ENCODE results near the gene PKM.

PKM gene

GRCh38 chr15:72199721-72200212, 31.2 kb downstream of the PKM start:
- peak; percentile 62 for DNase-seq

GRCh38 chr15:72199205-72199515, 31.8 kb downstream of the PKM start:
- DNase-seq: no peak

- DNase-seq: no peak
These were observed 32.4 kb downstream of the PKM start for GRCh38 chr15:72198356-72199204.

GRCh38 chr15:72197460-72198355, 33.3 kb downstream of the PKM start, which contains the start of gene GRAMD2A:
TSS of gene GRAMD2A (minus strand) at chr15:72197787.
- peak; percentile 8 for DNase-seq

GRCh38 chr15:72197041-72197459, 33.9 kb downstream of the PKM start:
- DNase-seq: no peak

GRCh38 chr15:72196409-72197040, 34.5 kb downstream of the PKM start:
- no peak for DNase-seq

- DNase-seq: no peak
These were observed 35.9 kb downstream of the PKM start for GRCh38 chr15:72195101-72195511.

GRCh38 chr15:72193836-72194396, 37.1 kb downstream of the PKM start:
- DNase-seq: no peak

- no peak for DNase-seq
These were observed 38.6 kb downstream of the PKM start for GRCh38 chr15:72192416-72192815.

GRCh38 chr15:72189250-72189902, 41.6 kb downstream of the PKM start:
- no peak for DNase-seq

GRCh38 chr15:72184165-72184811, 46.7 kb downstream of the PKM start:
- no peak for DNase-seq

- no peak for DNase-seq
These were observed 47.2 kb downstream of the PKM start for GRCh38 chr15:72183781-72184164.

- DNase-seq: no peak
These were observed 48.3 kb downstream of the PKM start for GRCh38 chr15:72182673-72183072.

- no peak for DNase-seq
These were observed 48.7 kb downstream of the PKM start for GRCh38 chr15:72182244-72182643.

GRCh38 chr15:72180761-72181324, 50.1 kb downstream of the PKM start:
- DNase-seq: no peak

GRCh38 chr15:72179950-72180581, 50.9 kb downstream of the PKM start:
- DNase-seq: no peak

- no peak for DNase-seq
These were observed 51.9 kb downstream of the PKM start for GRCh38 chr15:72178976-72179585.

- no peak for DNase-seq
These were observed 54.2 kb downstream of the PKM start for GRCh38 chr15:72176743-72177142.

- DNase-seq: no peak
These were observed 54.8 kb downstream of the PKM start for GRCh38 chr15:72176159-72176558.

All from stimulated activated naive CD4-positive, alpha-beta T cell treated with Interleukin-2 at 50 U/mL for 16 hours (primary cell).